Fibroblast of the aortic adventitia (primary cell): ENCODE results near the gene KLK1. TPM values are rescaled to one million over a fixed set of nuclear protein-coding genes. Genes with fewer than 3 reads are reported as not detected.
"Not testable (repeated sequence)": the region's sequence is repeated elsewhere in the genome, so short reads cannot be mapped to it uniquely, and the experiment has no call there.

Experiments
- DNase-seq: peaks from one replicate; pipeline ENCODE4 v3.0.0-alpha.2; 2010; ENCODE audit warnings: low read depth
- H3K4me3 ChIP-seq: 2 replicates; pipeline ENCODE4 v1.5.1; 2011; ENCODE audit warnings: low read depth, mild to moderate bottlenecking, control low read depth, low read length, moderate library complexity
- total RNA-seq: library from RNA; depleted of rRNA; stranded (reverse); fragments of >200 nt; gene quantifications from 2 replicates; pipeline ENCODE4 v1.2.3, GENCODE V29; 2012; ENCODE audit warnings: low replicate concordance
- TF ChIP-seq, protein P1 (sequence below): IDR thresholded peaks from 2 replicates; pipeline ENCODE4 v1.5.1; 2011; ENCODE audit warnings: mild to moderate bottlenecking, low read length, control low read depth, inconsistent platforms; ENCODE audit not compliant: insufficient read depth

KLK1 gene
- total RNA-seq, 1 donor: not detected

DNA sequence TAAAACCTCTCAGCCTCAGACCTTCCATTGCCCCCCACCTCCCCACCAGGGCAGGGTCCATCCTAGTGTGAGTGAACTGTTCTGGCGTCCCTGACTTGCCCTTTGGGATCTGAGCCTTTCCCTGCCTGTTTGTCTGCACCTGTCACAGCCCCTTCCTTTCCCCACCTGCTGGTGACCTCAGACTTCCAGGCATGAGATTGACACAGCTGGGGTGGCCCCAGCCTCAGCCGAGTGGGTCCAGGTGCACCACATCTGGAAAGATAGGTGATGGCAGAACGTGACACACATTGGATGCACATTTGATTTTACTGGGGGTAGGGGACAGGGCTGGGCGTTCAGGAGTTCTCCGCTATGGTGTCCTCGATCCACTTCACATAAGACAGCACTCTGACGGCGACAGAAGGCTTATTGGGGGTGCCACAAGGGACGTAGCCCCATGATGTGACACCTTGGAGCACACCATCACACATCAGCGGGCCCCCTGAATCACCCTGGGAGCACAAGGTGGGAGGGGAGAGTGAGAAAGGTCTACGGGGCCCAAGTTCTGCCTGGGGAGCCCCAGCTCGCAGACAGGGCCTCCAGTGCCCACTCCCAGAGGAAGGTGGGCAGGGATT lies 4.6 kb downstream of the KLK1 start:
- no peak overlapping the region for H3K4me3 ChIP-seq
- TF ChIP-seq, protein P1, sequence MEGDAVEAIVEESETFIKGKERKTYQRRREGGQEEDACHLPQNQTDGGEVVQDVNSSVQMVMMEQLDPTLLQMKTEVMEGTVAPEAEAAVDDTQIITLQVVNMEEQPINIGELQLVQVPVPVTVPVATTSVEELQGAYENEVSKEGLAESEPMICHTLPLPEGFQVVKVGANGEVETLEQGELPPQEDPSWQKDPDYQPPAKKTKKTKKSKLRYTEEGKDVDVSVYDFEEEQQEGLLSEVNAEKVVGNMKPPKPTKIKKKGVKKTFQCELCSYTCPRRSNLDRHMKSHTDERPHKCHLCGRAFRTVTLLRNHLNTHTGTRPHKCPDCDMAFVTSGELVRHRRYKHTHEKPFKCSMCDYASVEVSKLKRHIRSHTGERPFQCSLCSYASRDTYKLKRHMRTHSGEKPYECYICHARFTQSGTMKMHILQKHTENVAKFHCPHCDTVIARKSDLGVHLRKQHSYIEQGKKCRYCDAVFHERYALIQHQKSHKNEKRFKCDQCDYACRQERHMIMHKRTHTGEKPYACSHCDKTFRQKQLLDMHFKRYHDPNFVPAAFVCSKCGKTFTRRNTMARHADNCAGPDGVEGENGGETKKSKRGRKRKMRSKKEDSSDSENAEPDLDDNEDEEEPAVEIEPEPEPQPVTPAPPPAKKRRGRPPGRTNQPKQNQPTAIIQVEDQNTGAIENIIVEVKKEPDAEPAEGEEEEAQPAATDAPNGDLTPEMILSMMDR: no peak
- DNase-seq: no peak

DNA sequence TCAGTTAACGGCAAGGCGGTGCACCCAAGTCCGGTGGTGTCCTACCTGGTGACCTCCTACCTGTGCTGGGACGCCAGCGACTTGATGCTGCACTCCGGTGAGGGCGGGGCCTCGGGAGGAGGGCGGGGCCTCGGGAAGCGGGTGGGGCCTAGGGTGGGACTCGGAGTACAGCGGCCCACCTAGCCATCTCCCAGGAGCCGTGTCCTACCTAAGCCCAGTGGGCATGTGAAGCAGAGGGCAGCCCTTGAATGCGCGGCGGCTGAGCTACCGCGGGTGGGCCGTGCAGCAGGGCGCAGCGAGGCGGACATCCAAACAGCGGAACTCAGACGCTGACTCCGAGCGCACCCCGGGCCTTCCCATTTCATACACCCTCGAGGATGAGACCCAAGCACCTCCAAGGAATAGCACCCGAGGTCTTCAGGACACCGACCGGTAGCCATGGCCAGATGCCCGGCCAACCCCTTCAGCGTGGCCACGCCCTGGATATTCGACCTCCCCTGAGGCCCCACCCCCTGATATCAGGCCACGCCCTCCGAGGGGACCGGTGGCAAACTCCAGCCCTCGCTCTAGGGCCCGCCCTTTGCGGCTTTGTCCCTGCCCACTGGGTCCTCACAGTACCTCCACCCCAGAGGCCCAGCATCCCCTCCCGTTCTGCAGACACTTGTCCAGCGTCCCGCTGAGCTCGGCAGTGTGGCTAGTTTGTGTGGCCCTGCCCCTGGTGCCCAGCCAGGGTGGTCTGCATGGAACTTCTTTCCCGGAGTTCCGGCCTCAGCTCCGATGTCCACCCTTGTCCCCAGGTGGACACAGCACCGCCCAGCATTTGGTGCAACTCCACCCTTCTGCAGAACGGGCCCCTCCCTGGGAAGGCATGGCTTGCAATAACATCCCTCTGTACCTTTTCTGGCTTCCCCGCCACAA lies 5.4 kb downstream of the KLK1 start:
- DNase-seq: no peak
- peak overlapping the region; percentile 45 for H3K4me3 ChIP-seq
- TF ChIP-seq, protein P1: no peak

DNA sequence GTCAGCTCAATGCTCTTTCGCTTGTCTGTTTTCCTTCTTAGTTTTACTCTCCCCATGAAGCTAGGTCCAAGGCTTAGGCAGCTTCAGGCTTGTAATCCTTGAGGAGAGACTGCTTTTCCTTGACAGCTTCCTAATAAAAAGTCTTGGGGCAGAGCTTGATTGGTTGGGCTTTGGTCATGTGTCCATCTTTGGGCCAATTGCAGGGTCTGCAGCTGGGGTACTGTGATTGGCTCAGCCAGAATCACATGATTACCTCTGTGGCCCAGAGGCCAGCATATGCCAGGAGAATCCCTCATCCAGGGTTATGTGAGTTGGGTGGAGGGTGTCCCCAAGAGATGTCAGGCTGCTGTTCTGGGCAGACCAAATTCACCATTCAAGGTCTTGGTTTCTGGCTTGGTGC lies 8.1 kb downstream of the KLK1 start:
- TF ChIP-seq, protein P1: no peak
- no peak for DNase-seq

DNA sequence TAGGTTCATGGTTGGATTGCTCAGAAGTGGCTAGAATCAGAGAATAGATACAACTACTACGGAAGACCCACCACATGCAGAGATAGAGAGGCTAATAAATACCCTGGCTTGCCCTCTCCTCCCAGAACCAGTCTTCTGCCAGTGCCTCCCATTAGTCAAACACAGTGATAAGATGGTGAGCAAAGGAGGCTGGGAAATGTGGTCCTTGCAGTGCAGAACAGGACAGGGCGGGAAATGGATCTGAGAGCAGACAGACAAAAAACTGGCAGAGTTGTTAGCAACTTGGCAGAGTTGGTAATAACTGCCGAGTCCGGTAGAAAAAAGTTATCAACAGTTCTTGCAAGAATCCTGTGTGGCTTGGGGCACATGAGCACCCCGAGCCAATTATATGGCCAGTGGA lies 8.7 kb downstream of the KLK1 start:
- DNase-seq: no peak
- TF ChIP-seq, protein P1: no peak
- H3K4me3 ChIP-seq: no peak overlapping the region

More for the DNA sequence above, 8.1 kb downstream of the KLK1 start:
- no peak overlapping the region for H3K4me3 ChIP-seq

DNA sequence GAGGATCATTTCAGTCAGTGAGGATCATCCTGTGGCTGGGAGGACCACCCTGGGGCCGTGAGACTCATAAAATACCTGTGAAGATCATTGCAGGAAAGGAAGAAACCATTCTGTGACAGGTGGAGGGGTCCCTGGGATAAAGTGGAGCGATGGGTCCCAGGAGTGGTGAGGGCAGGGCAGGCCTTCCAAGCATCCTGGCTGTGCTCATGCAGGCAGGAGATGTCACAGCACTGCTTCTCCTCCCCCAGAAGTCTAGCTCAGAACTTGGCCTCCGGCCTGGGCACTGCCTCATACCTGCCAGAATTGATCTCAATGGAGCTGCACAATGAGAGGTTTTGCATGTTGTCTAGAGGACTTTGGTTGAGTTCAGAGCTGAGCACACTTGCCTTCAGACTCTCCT lies 11.1 kb downstream of the KLK1 start:
- DNase-seq: no peak
- TF ChIP-seq, protein P1: no peak
- no peak overlapping the region for H3K4me3 ChIP-seq

DNA sequence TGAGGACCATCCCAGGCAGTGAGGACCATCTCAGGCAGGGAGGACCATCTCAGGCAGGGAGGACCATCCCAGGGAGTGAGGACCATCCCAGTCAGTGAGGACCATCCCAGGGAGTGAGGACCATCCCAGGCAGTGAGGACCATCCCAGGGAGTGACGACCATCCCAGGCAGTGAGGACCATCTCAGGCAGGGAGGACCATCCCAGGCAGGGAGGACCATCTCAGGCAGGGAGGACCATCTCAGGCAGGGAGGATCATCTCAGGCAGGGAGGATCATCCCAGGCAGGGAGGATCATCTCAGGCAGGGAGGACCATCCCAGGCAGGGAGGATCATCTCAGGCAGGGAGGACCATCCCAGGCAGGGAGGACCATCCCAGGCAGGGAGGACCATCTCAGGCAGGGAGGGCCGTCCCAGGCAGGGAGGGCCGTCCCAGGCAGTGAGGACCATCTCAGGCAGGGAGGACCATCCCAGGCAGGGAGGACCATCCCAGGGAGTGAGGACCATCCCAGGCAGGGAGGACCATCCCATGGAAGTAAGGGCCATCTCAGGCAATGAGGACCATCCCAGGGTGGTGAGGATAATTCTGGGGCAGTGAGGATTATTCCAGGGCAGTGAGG lies 11.9 kb downstream of the KLK1 start:
- H3K4me3 ChIP-seq: not testable (repeated sequence)

DNA sequence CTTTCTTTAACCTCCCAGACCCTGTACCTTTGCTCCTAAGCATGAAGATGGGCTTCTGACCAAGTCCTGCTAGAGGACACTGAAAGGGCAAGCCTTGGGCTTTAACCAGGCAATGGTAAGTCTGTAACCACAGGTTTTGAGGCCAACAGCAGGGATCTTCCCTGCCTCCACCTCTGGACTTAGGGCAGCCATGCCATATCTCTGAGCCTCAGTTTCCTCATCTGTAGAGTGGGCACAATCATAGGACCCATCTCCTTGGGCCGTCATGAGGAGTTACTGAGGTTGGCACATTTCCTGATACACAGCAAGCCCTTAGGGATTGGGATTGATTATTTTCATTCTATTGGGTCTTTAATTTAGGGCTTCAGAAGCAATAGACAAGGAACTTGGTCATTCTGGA lies 14.7 kb downstream of the KLK1 start:
- TF ChIP-seq, protein P1: no peak
- no peak for DNase-seq
- H3K4me3 ChIP-seq: no peak overlapping the region

More for the DNA sequence above, 11.9 kb downstream of the KLK1 start:
- DNase-seq: not testable (repeated sequence)
